ENCODE data around the gene ZCCHC7. TPM values are rescaled to one million over a fixed set of nuclear protein-coding genes. Genes with fewer than 3 reads are reported as not detected.

ZCCHC7 gene
- total RNA-seq, 1 experiment from 2014 or later = 31.2 TPM

DNA sequence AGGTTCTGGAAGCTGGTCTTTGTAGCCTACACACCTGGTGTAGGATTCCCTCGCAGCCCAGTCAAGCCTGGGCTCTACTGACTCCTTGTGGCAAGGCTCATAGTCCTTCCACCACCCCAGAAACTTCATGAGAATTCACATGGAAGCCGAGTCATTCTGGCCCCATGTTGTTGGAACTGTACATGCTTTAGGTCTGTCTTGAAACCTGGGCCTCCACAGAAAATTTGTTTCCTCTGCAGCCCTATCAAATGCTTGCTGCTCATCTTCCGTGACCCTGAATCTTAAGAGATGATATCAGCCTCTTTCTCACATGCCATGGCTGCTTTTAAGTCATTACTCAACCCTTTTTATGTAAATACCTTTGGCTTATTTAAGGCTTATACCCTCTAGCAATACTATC, 188.8 kb downstream of the ZCCHC7 start:
- TF ChIP-seq POLR2A (IDR thresholded peaks at IDR 0.05; ENCODE audit: borderline replicate concordance, extremely low read depth, insufficient read depth, insufficient read length) = no peak
- peak; percentile 46 for TF ChIP-seq RAD21 (IDR thresholded peaks at IDR 0.05; ENCODE audit: low read depth)
- TF ChIP-seq, protein P1, sequence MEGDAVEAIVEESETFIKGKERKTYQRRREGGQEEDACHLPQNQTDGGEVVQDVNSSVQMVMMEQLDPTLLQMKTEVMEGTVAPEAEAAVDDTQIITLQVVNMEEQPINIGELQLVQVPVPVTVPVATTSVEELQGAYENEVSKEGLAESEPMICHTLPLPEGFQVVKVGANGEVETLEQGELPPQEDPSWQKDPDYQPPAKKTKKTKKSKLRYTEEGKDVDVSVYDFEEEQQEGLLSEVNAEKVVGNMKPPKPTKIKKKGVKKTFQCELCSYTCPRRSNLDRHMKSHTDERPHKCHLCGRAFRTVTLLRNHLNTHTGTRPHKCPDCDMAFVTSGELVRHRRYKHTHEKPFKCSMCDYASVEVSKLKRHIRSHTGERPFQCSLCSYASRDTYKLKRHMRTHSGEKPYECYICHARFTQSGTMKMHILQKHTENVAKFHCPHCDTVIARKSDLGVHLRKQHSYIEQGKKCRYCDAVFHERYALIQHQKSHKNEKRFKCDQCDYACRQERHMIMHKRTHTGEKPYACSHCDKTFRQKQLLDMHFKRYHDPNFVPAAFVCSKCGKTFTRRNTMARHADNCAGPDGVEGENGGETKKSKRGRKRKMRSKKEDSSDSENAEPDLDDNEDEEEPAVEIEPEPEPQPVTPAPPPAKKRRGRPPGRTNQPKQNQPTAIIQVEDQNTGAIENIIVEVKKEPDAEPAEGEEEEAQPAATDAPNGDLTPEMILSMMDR (IDR thresholded peaks at IDR 0.05 in 2 of 3, conservative IDR thresholded peaks at IDR 0.05 in 1 of 3; ENCODE audit: borderline replicate concordance in 1 of 3, insufficient read depth in 1 of 3, low read depth in 2 of 3, low read length in 2 of 3) = 0 out of 6 replicates have a peak, but pooled peaks of 2 of the 3 experiments have one; percentile 19 to 24
- no TSS peak for BruUV-seq (replicated peaks)
- Histone ChIP-seq H3K4me3 (replicated peaks in 1 of 2; ENCODE audit: low read depth in 1 of 2, low read length in 2 of 2) (no peak overlapping the region), H3K27ac (ENCODE audit: low read depth, low read length) (no peak overlapping the region), H3K4me1 (ENCODE audit: control insufficient read depth in 1 of 2, insufficient read depth in 2 of 2, low read length in 2 of 2) (no peaks in the 10 kb centered on the region), H3K79me2 (ENCODE audit: insufficient read depth, low read length) (no peaks in the 10 kb centered on the region), H3K9ac (ENCODE audit: low read length) (no peak overlapping the region), H3K27me3 (ENCODE audit: insufficient read depth, low read length) (no peaks in the 10 kb centered on the region), H3K4me2 (ENCODE audit: low read length) (no peak overlapping the region), H3K9me2 (ENCODE audit: insufficient read depth) (no peaks in the 10 kb centered on the region), H3K36me3 (ENCODE audit: control insufficient read depth in 1 of 2, insufficient read depth in 2 of 2, low read length in 2 of 2) (0 out of 4 replicates have a peak, but pooled peaks cover 0 to 4% of the 10 kb centered on the region in 2 experiments), H2AFZ (ENCODE audit: low read depth, low read length, poor library complexity, severe bottlenecking) (no peak overlapping the region), H3K9me3 (ENCODE audit: control insufficient read depth in 1 of 2, insufficient read depth in 1 of 2, low read depth in 1 of 2, low read length in 2 of 2) (no peaks in the 10 kb centered on the region), H4K20me1 (ENCODE audit: insufficient read depth) (no peaks in the 10 kb centered on the region)
- intact Hi-C loops (cut with micrococcal nuclease) = no loop called here
- DNase-seq (ENCODE audit: low read depth, low spot score) (no peak), ATAC-seq (peak; percentile 47; the same call in 1 of the 2 replicates)
- ChIA-PET RAD21 (ENCODE audit: low non-redundant PET in 1 of 2, low total read pairs in 2 of 2, uncharacterized antibody in 2 of 2, unreplicated experiment in 2 of 2) (no interaction called here), CTCF (no interaction called here), POLR2A (no interaction called here)

DNA sequence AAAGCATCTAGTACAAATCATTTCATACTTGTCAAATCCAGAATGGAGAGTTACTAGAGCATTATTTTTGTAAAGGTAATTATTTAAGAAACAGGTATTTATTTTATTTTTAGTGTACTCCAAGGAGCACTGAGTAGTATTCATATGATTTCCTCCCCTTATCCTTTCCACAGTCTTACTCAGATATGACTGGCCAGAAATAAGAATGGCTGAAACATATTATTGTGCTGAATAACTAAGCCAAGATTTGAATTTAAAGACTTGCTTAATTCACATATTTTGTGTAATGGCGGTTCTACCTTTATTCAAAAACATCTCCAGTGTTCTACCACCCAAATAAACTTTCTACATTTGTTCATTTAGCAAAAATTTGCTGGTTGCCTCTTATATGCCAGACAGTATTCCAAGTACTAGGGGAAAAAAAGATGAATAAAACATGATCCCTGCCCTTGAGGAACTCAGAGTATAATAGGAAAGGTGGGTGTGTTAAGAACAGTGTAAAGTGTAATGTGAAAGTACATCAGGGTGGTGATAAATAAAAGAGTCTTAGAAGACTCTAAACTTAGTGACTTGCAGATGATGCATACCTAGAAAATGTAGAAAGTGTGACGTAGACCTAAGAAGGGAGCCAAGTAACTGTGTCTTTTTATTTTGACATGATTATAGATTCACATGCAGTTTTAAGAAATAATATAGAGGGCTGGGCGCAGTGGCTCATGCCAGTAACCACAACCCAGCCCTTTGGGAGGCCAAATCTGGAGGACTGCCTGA, 191.7 kb downstream of the ZCCHC7 start:
- no peaks in the 10 kb centered on the region for H3K4me1 ChIP-seq (ENCODE audit: control insufficient read depth in 1 of 2, insufficient read depth in 2 of 2, low read length in 2 of 2)
- H3K36me3 ChIP-seq (ENCODE audit: control insufficient read depth in 1 of 2, insufficient read depth in 2 of 2, low read length in 2 of 2) = 0 out of 4 replicates have a peak, but pooled peaks cover 0 to 3% of the 10 kb centered on the region in 2 experiments
- RAD21 ChIA-PET (ENCODE audit: low non-redundant PET in 1 of 2, low total read pairs in 2 of 2, uncharacterized antibody in 2 of 2, unreplicated experiment in 2 of 2) = no interaction called here
- H3K9me2 ChIP-seq (ENCODE audit: insufficient read depth) = no peaks in the 10 kb centered on the region
- no TSS peak for BruUV-seq (replicated peaks)
- H3K4me3 ChIP-seq (replicated peaks in 1 of 2; ENCODE audit: low read depth in 1 of 2, low read length in 2 of 2) = no peak overlapping the region
- H2AFZ ChIP-seq (ENCODE audit: low read depth, low read length, poor library complexity, severe bottlenecking) = no peak overlapping the region
- no peak for TF ChIP-seq TCF7L2 (IDR thresholded peaks at IDR 0.05; ENCODE audit: borderline replicate concordance, extremely low read depth, insufficient read depth, insufficient read length)
- H3K9ac ChIP-seq (ENCODE audit: low read length) = no peak overlapping the region
- H3K27ac ChIP-seq (ENCODE audit: low read depth, low read length) = no peak overlapping the region
- ATAC-seq = no peak
- no peaks in the 10 kb centered on the region for H3K27me3 ChIP-seq (ENCODE audit: insufficient read depth, low read length)
- DNase-seq (ENCODE audit: low read depth, low spot score) = no peak
- intact Hi-C loops (cut with micrococcal nuclease) = no loop called here
- CTCF ChIA-PET = no interaction called here
- no peaks in the 10 kb centered on the region for H3K9me3 ChIP-seq (ENCODE audit: control insufficient read depth in 1 of 2, insufficient read depth in 1 of 2, low read depth in 1 of 2, low read length in 2 of 2)
- no peaks in the 10 kb centered on the region for H3K79me2 ChIP-seq (ENCODE audit: insufficient read depth, low read length)
- H3K4me2 ChIP-seq (ENCODE audit: low read length) = no peak overlapping the region
- no peaks in the 10 kb centered on the region for H4K20me1 ChIP-seq (ENCODE audit: insufficient read depth)
- POLR2A ChIA-PET = no interaction called here

Measured in HCT116 (cell line).